Measurements from ENCODE around the gene CSMD2.

The CSMD2 gene

GRCh38 chr1:33532250-33532649 lies 632.8 kb downstream of the CSMD2 start:
- no peak for DNase-seq
- Histone ChIP-seq H3K4me2 (ENCODE audit: low read depth, low read length) (no peak overlapping the region), H3K9me3 (replicated peaks; ENCODE audit: insufficient read depth, low read length) (no peaks in the 10 kb centered on the region), H3K9ac (ENCODE audit: low read length) (no peak overlapping the region), H3K4me1 (ENCODE audit: low read length) (no peaks in the 10 kb centered on the region), H4K20me1 (ENCODE audit: insufficient read depth, low read length) (no peaks in the 10 kb centered on the region), H3K4me3 (ENCODE audit: low read length) (no peak overlapping the region), H3F3A (ENCODE audit: insufficient read depth, low read length) (no peaks in the 10 kb centered on the region), H2AFZ (ENCODE audit: low read length) (no peak overlapping the region), H3K27ac (ENCODE audit: low read length) (no peak overlapping the region), H3K9me2 (replicated peaks; ENCODE audit: insufficient read depth, low read length) (no peaks in the 10 kb centered on the region), H3K27me3 (replicated peaks; ENCODE audit: insufficient read depth, low read length) (peaks cover 38% of the 10 kb centered on the region), H3K79me2 (ENCODE audit: low read length) (no peaks in the 10 kb centered on the region), H3K36me3 (replicated peaks; ENCODE audit: insufficient read depth, low read length) (no peaks in the 10 kb centered on the region)
- no peak for TF ChIP-seq EZH2 (optimal IDR thresholded peaks at IDR 0.05; ENCODE audit: low read depth, low read length)
- TF ChIP-seq, protein P1, sequence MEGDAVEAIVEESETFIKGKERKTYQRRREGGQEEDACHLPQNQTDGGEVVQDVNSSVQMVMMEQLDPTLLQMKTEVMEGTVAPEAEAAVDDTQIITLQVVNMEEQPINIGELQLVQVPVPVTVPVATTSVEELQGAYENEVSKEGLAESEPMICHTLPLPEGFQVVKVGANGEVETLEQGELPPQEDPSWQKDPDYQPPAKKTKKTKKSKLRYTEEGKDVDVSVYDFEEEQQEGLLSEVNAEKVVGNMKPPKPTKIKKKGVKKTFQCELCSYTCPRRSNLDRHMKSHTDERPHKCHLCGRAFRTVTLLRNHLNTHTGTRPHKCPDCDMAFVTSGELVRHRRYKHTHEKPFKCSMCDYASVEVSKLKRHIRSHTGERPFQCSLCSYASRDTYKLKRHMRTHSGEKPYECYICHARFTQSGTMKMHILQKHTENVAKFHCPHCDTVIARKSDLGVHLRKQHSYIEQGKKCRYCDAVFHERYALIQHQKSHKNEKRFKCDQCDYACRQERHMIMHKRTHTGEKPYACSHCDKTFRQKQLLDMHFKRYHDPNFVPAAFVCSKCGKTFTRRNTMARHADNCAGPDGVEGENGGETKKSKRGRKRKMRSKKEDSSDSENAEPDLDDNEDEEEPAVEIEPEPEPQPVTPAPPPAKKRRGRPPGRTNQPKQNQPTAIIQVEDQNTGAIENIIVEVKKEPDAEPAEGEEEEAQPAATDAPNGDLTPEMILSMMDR (IDR thresholded peaks at IDR 0.05; ENCODE audit: low read length), result no peak
- TF ChIP-seq EZH2phosphoT487 (IDR thresholded peaks at IDR 0.05; ENCODE audit: low read length), result no peak

DNA sequence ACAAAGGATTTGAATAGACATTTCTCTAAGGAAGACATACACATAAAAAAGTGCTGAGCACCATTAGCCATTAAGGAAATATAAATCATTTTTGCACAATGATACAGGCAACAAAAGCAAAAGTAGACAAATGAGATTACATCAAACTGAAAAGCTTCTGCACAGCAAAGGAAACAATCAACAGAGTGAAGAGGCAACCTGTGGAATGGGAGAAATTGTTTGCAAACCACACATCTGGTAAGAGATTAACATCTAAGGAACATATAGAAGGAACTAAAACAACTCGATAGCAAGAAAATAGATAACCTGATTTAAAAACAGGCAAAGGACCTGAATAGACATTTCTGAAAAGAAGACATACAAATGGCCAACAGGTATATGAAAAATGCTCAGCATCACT lies 635.1 kb downstream of the CSMD2 start:
- Histone ChIP-seq H3K9me2 (replicated peaks; ENCODE audit: insufficient read depth, low read length) (no peaks in the 10 kb centered on the region), H3K36me3 (replicated peaks; ENCODE audit: insufficient read depth, low read length) (no peaks in the 10 kb centered on the region), H3K27me3 (replicated peaks; ENCODE audit: insufficient read depth, low read length) (peaks cover 31% of the 10 kb centered on the region; the same call in 1 of the 2 replicates), H3K79me2 (ENCODE audit: low read length) (no peaks in the 10 kb centered on the region), H3K9ac (ENCODE audit: low read length) (no peak overlapping the region), H3K4me3 (ENCODE audit: low read length) (no peak overlapping the region), H3F3A (ENCODE audit: insufficient read depth, low read length) (no peaks in the 10 kb centered on the region), H3K27ac (ENCODE audit: low read length) (no peak overlapping the region), H2AFZ (ENCODE audit: low read length) (no peak overlapping the region), H3K4me1 (ENCODE audit: low read length) (no peaks in the 10 kb centered on the region), H3K9me3 (replicated peaks; ENCODE audit: insufficient read depth, low read length) (no peaks in the 10 kb centered on the region), H3K4me2 (ENCODE audit: low read depth, low read length) (no peak overlapping the region), H4K20me1 (ENCODE audit: insufficient read depth, low read length) (no peaks in the 10 kb centered on the region)
- TF ChIP-seq EZH2 (optimal IDR thresholded peaks at IDR 0.05; ENCODE audit: low read depth, low read length) (no peak), EZH2phosphoT487 (IDR thresholded peaks at IDR 0.05; ENCODE audit: low read length) (no peak)
- TF ChIP-seq, protein P1 (IDR thresholded peaks at IDR 0.05; ENCODE audit: low read length), result no peak
- DNase-seq, result no peak

DNA sequence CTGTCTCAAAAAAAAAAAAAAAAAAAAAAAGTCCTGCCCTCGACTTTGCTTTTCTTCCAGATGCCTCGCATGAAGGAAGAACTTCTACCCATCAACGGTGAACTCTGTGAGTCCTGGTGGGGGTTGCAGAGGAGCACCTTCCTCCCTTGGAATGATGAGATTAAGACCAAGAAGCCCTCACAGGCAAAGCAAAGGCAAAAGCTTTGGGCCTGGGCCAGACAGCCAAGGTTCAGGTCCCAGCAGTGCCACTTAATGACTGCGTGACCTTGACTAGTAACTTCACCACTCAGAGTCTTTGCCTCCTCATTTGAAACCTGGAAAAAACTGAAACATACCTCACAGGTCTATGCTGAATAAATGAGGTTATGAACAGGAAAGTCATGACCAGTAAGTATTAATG lies 637.1 kb downstream of the CSMD2 start:
- Histone ChIP-seq H2AFZ (ENCODE audit: low read length) (no peak overlapping the region), H3K4me2 (ENCODE audit: low read depth, low read length) (no peak overlapping the region), H3K27ac (ENCODE audit: low read length) (no peak overlapping the region), H3K9ac (ENCODE audit: low read length) (no peak overlapping the region), H3K4me1 (ENCODE audit: low read length) (no peaks in the 10 kb centered on the region), H3K9me3 (replicated peaks; ENCODE audit: insufficient read depth, low read length) (no peaks in the 10 kb centered on the region), H3K36me3 (replicated peaks; ENCODE audit: insufficient read depth, low read length) (no peaks in the 10 kb centered on the region), H3K79me2 (ENCODE audit: low read length) (no peaks in the 10 kb centered on the region), H3K9me2 (replicated peaks; ENCODE audit: insufficient read depth, low read length) (no peaks in the 10 kb centered on the region), H4K20me1 (ENCODE audit: insufficient read depth, low read length) (no peaks in the 10 kb centered on the region), H3K4me3 (ENCODE audit: low read length) (no peak overlapping the region), H3F3A (ENCODE audit: insufficient read depth, low read length) (no peaks in the 10 kb centered on the region), H3K27me3 (replicated peaks; ENCODE audit: insufficient read depth, low read length) (peaks cover 12% of the 10 kb centered on the region; the same call in 1 of the 2 replicates)
- no peak for DNase-seq
- TF ChIP-seq EZH2 (optimal IDR thresholded peaks at IDR 0.05; ENCODE audit: low read depth, low read length) (no peak), EZH2phosphoT487 (IDR thresholded peaks at IDR 0.05; ENCODE audit: low read length) (no peak)
- TF ChIP-seq, protein P1 (IDR thresholded peaks at IDR 0.05; ENCODE audit: low read length), result no peak

Measured in MM.1S (cell line).